ENCODE results near the gene NADK2. TPM values are rescaled to one million over a fixed set of nuclear protein-coding genes. Genes with fewer than 3 reads are reported as not detected.

NADK2 gene
- total and polyA plus RNA-seq, 3 donors from 2014 or later: 27.1 to 55.1 (median 42.2) TPM

DNA sequence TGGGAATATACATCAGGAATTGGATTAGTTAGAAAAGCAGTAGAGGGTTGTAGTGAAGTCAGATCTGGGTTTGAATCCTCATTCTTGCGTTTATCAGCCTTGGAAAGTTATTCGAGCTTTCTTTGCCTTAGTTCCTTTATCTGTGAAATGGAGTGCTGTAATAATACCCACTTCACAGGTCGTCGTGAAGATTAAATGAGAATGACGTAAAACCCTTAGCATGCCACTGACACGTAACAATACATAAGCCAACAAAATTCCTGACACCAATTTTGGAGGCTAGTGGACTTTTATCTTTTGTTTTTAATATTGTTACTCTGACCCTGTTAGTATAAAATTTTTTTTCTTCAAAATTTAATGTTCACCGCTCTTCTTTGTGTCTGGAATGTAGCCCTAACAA is 86.4 kb downstream of the NADK2 start:
- 84 to 91% methylated on average over 7 of the region's 7 CpGs for WGBS, 2 donors
- peaks cover 14% of the 10 kb centered on the region for H3K4me1 ChIP-seq
- H3K27me3 ChIP-seq: no peaks in the 10 kb centered on the region
- no peaks in the 10 kb centered on the region for H3K36me3 ChIP-seq (ENCODE audit: low read depth, missing control alignments)
- no peak overlapping the region for H3K27ac ChIP-seq
- no peaks in the 10 kb centered on the region for H3K9me3 ChIP-seq
- TF ChIP-seq POLR2A (IDR thresholded peaks at IDR 0.05): no peak
- TF ChIP-seq, protein P1, sequence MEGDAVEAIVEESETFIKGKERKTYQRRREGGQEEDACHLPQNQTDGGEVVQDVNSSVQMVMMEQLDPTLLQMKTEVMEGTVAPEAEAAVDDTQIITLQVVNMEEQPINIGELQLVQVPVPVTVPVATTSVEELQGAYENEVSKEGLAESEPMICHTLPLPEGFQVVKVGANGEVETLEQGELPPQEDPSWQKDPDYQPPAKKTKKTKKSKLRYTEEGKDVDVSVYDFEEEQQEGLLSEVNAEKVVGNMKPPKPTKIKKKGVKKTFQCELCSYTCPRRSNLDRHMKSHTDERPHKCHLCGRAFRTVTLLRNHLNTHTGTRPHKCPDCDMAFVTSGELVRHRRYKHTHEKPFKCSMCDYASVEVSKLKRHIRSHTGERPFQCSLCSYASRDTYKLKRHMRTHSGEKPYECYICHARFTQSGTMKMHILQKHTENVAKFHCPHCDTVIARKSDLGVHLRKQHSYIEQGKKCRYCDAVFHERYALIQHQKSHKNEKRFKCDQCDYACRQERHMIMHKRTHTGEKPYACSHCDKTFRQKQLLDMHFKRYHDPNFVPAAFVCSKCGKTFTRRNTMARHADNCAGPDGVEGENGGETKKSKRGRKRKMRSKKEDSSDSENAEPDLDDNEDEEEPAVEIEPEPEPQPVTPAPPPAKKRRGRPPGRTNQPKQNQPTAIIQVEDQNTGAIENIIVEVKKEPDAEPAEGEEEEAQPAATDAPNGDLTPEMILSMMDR (IDR thresholded peaks at IDR 0.05): no peak
- DNase-seq: no peak
- no peak overlapping the region for H3K4me3 ChIP-seq
- intact Hi-C loops (cut with DNase I; ENCODE audit: low total_unique reads): no loop called here

DNA sequence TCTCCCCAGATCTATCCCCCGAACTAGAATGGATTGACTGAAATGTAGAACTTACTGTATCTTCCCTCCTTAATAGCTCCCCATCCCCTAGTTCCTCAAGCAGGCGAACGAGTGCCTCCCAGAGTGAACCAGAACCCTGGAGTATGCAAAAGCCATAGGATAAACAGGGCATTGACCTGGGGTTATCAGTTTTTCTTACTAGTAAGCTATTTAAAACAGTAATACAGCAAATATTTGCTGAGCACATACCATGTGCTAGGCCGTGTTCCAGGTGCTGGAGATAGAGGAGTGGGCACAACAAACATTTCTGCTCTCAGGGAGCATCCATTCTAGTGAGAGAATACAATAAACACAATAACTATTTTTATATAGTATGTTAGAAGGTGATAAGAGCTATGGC is 88.0 kb downstream of the NADK2 start:
- H3K4me3 ChIP-seq: no peak overlapping the region
- no peak for DNase-seq
- TF ChIP-seq POLR2A (IDR thresholded peaks at IDR 0.05): no peak
- TF ChIP-seq, protein P1 (IDR thresholded peaks at IDR 0.05): no peak
- peaks cover 17% of the 10 kb centered on the region for H3K4me1 ChIP-seq
- H3K27ac ChIP-seq: no peak overlapping the region
- no peaks in the 10 kb centered on the region for H3K9me3 ChIP-seq
- intact Hi-C loops (cut with DNase I; ENCODE audit: low total_unique reads): no loop called here
- WGBS, 2 donors: 67 to 74% methylated on average over 4 of the region's 4 CpGs
- H3K36me3 ChIP-seq (ENCODE audit: low read depth, missing control alignments): no peaks in the 10 kb centered on the region
- H3K27me3 ChIP-seq: no peaks in the 10 kb centered on the region

DNA sequence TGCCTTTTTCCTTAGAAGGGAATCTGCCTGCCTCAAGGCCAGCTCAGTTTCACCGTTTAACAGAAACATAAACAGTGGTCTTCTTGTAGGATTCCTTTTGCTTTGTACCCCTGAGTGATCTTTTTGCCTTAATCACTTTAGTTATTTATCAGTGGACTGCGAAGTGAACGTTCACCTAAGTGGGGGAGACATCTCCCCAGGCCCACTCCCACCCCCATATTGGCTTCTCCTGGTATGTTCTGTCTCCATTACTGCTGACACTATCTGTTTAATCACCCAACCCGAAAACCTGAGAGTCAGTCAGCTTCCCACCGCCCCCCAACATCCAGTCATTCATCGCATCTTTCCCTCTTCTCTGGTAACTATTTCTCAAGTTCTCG is 88.4 kb downstream of the NADK2 start:
- Histone ChIP-seq H3K27me3 (no peaks in the 10 kb centered on the region), H3K36me3 (ENCODE audit: low read depth, missing control alignments) (no peaks in the 10 kb centered on the region), H3K27ac (no peak overlapping the region), H3K4me1 (peaks cover 17% of the 10 kb centered on the region), H3K9me3 (no peaks in the 10 kb centered on the region), H3K4me3 (no peak overlapping the region)
- TF ChIP-seq, protein P1 (IDR thresholded peaks at IDR 0.05): no peak
- no peak for TF ChIP-seq POLR2A (IDR thresholded peaks at IDR 0.05)
- DNase-seq: no peak
- WGBS, 2 donors: 45 to 50% methylated on average over 7 of the region's 7 CpGs
- intact Hi-C loops (cut with DNase I; ENCODE audit: low total_unique reads): no loop called here

DNA sequence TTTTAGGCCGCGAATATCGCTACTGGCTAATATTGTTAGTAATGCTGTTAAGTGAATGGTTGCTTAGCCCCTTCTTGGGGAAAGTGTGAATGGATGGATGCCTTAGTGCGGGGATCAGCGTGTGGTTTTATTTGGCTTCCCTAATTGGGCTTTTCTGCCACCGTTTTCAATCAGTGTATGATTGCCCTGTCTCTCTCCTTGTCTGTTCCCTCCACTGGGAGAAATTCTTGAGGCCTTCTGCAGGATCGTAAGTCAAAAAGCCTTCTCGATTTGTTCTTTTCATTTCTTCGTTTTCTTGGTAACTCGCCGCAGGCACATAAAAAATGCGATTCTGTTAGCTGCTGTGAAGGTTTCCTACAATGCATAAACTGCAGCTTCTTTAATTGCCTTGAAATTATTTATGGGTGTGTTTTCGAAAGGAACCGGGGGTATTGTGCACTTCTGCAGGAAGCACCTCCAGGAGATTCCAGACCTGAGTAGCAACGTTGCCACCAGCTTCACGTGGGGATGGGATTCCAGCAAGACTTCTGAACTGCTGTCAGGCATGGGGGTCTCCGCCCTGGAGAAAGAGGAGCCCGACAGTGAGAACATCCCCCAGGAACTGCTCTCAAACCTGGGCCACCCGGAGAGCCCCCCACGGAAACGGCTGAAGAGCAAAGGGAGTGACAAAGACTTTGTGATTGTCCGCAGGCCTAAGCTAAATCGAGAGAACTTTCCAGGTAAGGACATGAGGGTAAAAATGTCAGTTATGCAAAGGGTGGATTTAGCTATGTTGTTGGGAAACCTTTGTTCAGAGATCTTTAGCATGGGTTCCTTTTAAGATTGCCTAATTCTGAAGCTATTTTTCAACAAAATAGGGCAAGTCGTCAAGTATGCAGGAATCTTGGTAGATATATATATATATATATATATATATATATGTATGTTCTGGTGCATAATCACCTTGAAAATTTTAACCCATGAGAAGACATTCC is 89.1 kb downstream of the NADK2 start:
- TF ChIP-seq, protein P1 (IDR thresholded peaks at IDR 0.05): no peak
- TF ChIP-seq POLR2A (IDR thresholded peaks at IDR 0.05): no peak
- Histone ChIP-seq H3K9me3 (no peaks in the 10 kb centered on the region), H3K36me3 (ENCODE audit: low read depth, missing control alignments) (no peaks in the 10 kb centered on the region), H3K4me3 (peak overlapping the region; percentile 90 to 99), H3K27me3 (no peaks in the 10 kb centered on the region), H3K4me1 (peaks cover 17% of the 10 kb centered on the region), H3K27ac (no peak overlapping the region)
- intact Hi-C loops (cut with DNase I; ENCODE audit: low total_unique reads): no loop called here
- DNase-seq: no peak
- WGBS, 2 donors: 2 to 3% methylated on average over 23 to 24 of the region's 24 CpGs
